Heart left ventricle (tissue), 16 donors: ENCODE measurements around the gene RDH11. TPM values are rescaled to one million over a fixed set of nuclear protein-coding genes. Genes with fewer than 3 reads are reported as not detected.
"Not testable (repeated sequence)": the region's sequence is repeated elsewhere in the genome, so short reads cannot be mapped to it uniquely, and the experiment has no call there.

Experiments used
- ATAC-seq, 4 donors: fragments of 200-7000 bp; cut with Tn5 transposase; one replicate each; pipeline ENCODE4 v1.9.1; 2020 to 2022; ENCODE audit warnings: moderate library complexity in 4 of 4, mild to moderate bottlenecking in 3 of 4, moderate number of reproducible peaks in 1 of 4
- DNase-seq, 5 donors: peaks; one replicate each; pipeline ENCODE4 v3.0.0-alpha.2; 2020
- H3K27ac ChIP-seq, 12 donors: fragments of 200-600 bp; sonication (generic) in 4 of 12; one replicate each; pipeline versions ENCODE4 v1.5.0 to v1.8.0; 2016 to 2022; ENCODE audit warnings: mild to moderate bottlenecking in 2 of 12
- H3K27me3 ChIP-seq, 9 donors: fragments of 200-600 bp; sonication (generic) in 2 of 9; one replicate each; pipeline versions ENCODE4 v1.5.1 to v1.8.0; 2016 to 2022; ENCODE audit warnings: mild to moderate bottlenecking in 3 of 9
- H3K36me3 ChIP-seq, 9 donors: fragments of 200-600 bp; sonication (generic) in 2 of 9; one replicate each; pipeline versions ENCODE4 v1.5.0 to v1.8.0; 2018 to 2022; ENCODE audit warnings: mild to moderate bottlenecking in 2 of 9
- H3K4me1 ChIP-seq, 12 donors: fragments of 200-600 bp; sonication (generic) in 4 of 12; one replicate each; pipeline versions ENCODE4 v1.5.0 to v1.8.0; 2016 to 2022; ENCODE audit warnings: mild to moderate bottlenecking in 3 of 12
- H3K4me3 ChIP-seq, 12 donors: fragments of 200-600 bp; sonication (generic) in 4 of 12; one replicate each; pipeline versions ENCODE4 v1.5.0 to v1.8.0; 2017 to 2022; ENCODE audit warnings: mild to moderate bottlenecking in 9 of 12, moderate library complexity in 4 of 12
- H3K9me3 ChIP-seq, 12 donors: fragments of 200-600 bp; sonication (generic) in 4 of 12; one replicate each; pipeline versions ENCODE4 v1.5.0 to v1.8.0; 2016 to 2022; ENCODE audit warnings: mild to moderate bottlenecking in 1 of 12
- CTCF ChIP-seq, 12 donors: fragments of 200-600 bp; sonication (generic) in 4 of 12; IDR thresholded peaks; one replicate each; pipeline versions ENCODE4 v1.5.0 to v1.8.0; 2018 to 2022; ENCODE audit warnings: antibody characterized with exemption in 12 of 12, mild to moderate bottlenecking in 5 of 12
- POLR2A ChIP-seq, 2 donors: fragments of 450-650 bp; IDR thresholded peaks; one replicate each; pipeline ENCODE4 v1.6.1; 2017; ENCODE audit warnings: antibody characterized with exemption in 2 of 2, mild to moderate bottlenecking in 2 of 2, moderate library complexity in 2 of 2
- WGBS, 4 donors: extraction: QIAGEN DNeasy Blood & Tissue Kit in 2 of 4; methylation state at CpG; one replicate each; pipeline versions ENCODE4 v1.1.5 to v1.1.7; 2013 to 2018; 5-methylcytosine and 5-hydroxymethylcytosine counted together
- intact Hi-C, 10 donors: fragments of 100-400 bp; cut with DNase I; formaldehyde crosslinking; loops; one replicate each; pipeline versions ENCODE4 v1.11.1 to v1.14.2; 2022
- polyA plus RNA-seq, 2 donors: library from polyadenylated mRNA; stranded (reverse); fragments of 200-250 nt; gene quantifications; one replicate each; pipeline ENCODE4 v1.2.3, GENCODE V29; 2013
- total RNA-seq, 9 donors: library from RNA; depleted of rRNA in 2 of 9; stranded (reverse); fragments of >200 nt in 2 of 9; fragmentation: NEBNext Ultra II Directional in 3 of 9; extraction: Animal tissue kit (Norgen Biotek cat#: 25700) in 3 of 9; gene quantifications; one replicate each; pipeline versions ENCODE4 v1.1.0 to v1.2.4, GENCODE V29; 2016 to 2023
- donor health status: ischemic (EF 13 %, LVEDD 7.1; RV severe dilation, severe dysfunction).
- donor health status: healthy with polysubstance abuse.
- donor health status: DM: no; HTN: yes; CAD: no.
- donor health status: DM: no; HTN: no; CAD: no.
- donor health status: ischemic (EF 25% LVEDD 6.9; RV normal size, moderate dysfunction).
- donor health status: ischemic (EF 25% LVEDD 5.7; RV mildly dilated, moderate dysfunction).
- donor health status: healthy.
- donor health status: DM: yes; HTN: yes; CAD: no.
- donor health status: ischemic (EF 35%, LVEDD 5.7; RV mildly dilated, moderate dysfunction).
- donor health status: nonischemic (EF 11% LVEDD 7.7; RV severe dilation, severe dysfunction).
- donor health status: DM: yes; HTN: yes; CAD: no.
- donor health status: PGD.
- donor health status: ischemic (EF 29% LVEDD 5.4; RV normal size, mild dysfunction).
- donor health status: nonischemic (EF 23%, LVEDD 6.1; RV moderate dilation, normal function).

The RDH11 gene
- total and polyA plus RNA-seq, 11 donors, result 12.5 to 28.7 (median 17.8) TPM

GRCh38 chr14:67704484-67705089 is 9.0 kb upstream of the RDH11 start:
- H3K27me3 ChIP-seq, result no peaks in the 10 kb centered on the region
- H3K27ac ChIP-seq, result no peak overlapping the region
- TF ChIP-seq CTCF (IDR thresholded peaks at IDR 0.05), result peak; percentile 59 to 81 (median 70)
- no peak for TF ChIP-seq POLR2A (IDR thresholded peaks at IDR 0.05)
- no peaks in the 10 kb centered on the region for H3K36me3 ChIP-seq
- intact Hi-C loops, result loop anchor here (1.0 to 10.0 kb wide), 12 partner anchors 82 to 280 kb away; partner anchors contain the start of gene ARG2 (in 5 of the 10)
- DNase-seq (no peak), ATAC-seq (peak; percentile 58 to 85 (median 75))
- WGBS, 4 donors, result 0% methylated on average over 3 of the region's 3 CpGs
- peaks cover 0 to 6% (median 0%) of the 10 kb centered on the region in 12 donors for H3K9me3 ChIP-seq
- H3K4me3 ChIP-seq, result no peak overlapping the region
- H3K4me1 ChIP-seq, result peaks cover 0 to 6% (median 0%) of the 10 kb centered on the region in 12 donors

GRCh38 chr14:67703997-67704396 is 8.4 kb upstream of the RDH11 start:
- no peak for ATAC-seq
- Histone ChIP-seq H3K36me3 (no peaks in the 10 kb centered on the region), H3K27ac (no peak overlapping the region), H3K27me3 (no peaks in the 10 kb centered on the region), H3K9me3 (peaks cover 0 to 6% (median 0%) of the 10 kb centered on the region in 12 donors), H3K4me1 (peaks cover 0 to 6% (median 0%) of the 10 kb centered on the region in 12 donors), H3K4me3 (no peak overlapping the region)
- no peak for DNase-seq
- 41 to 52% (median 47%) methylated on average over 3 of the region's 3 CpGs for WGBS, 4 donors
- intact Hi-C loops, result loop anchor here (1.0 to 10.0 kb wide), 12 partner anchors 82 to 279 kb away; partner anchors contain the start of gene ARG2 (in 5 of the 10)
- TF ChIP-seq POLR2A (IDR thresholded peaks at IDR 0.05) (no peak), CTCF (IDR thresholded peaks at IDR 0.05) (no peak)

- not testable (repeated sequence) for H3K27me3 ChIP-seq, DNase-seq, H3K36me3 ChIP-seq, ATAC-seq, H3K9me3 ChIP-seq, H3K4me3 ChIP-seq
- WGBS, 4 donors, result 86 to 94% (median 92%) methylated on average over 8 of the region's 8 CpGs
- intact Hi-C loops, result loop anchor here in 8 of 10 donors (5.0 to 10.0 kb wide), 8 partner anchors 79 to 277 kb away; partner anchors contain the start of gene ARG2 (in 2 of the 8)
- peak within 1 kb of the TSS in 1 of 12 donors; percentile 15 for H3K27ac ChIP-seq
- H3K4me1 ChIP-seq, result peaks cover 0 to 15% (median 0%) of the 10 kb centered on the region in 12 donors
Measured at GRCh38 chr14:67701492-67701891, 5.9 kb upstream of the RDH11 start, which contains the start of gene RDH12. TSS of gene RDH12 (plus strand) at chr14:67701886. CDS start at chr14:67722643, 20,757 bp downstream.

- TF ChIP-seq POLR2A (IDR thresholded peaks at IDR 0.05) (no peak), CTCF (IDR thresholded peaks at IDR 0.05) (no peak)
- Histone ChIP-seq H3K36me3 (peaks cover 0 to 1% (median 0%) of the 10 kb centered on the region in 9 donors), H3K9me3 (no peaks in the 10 kb centered on the region), H3K27me3 (no peaks in the 10 kb centered on the region), H3K27ac (no peak overlapping the region), H3K4me3 (no peak overlapping the region), H3K4me1 (peaks cover 0 to 30% (median 7%) of the 10 kb centered on the region in 12 donors)
- no peak for ATAC-seq
- 63 to 77% (median 72%) methylated on average over 1 of the region's 1 CpG for WGBS, 4 donors
- intact Hi-C loops, result loop anchor here in 2 of 10 donors (5.0 to 10.0 kb wide), 2 partner anchors 101 to 173 kb away; no protein-coding TSS in a partner anchor
- no peak for DNase-seq
Measured at GRCh38 chr14:67698179-67698578, 2.6 kb upstream of the RDH11 start.
